OCI-LY1 (cell line): ENCODE results near the gene SLC38A3.

ENCODE experiments used
- H2AFZ ChIP-seq: fragments of 200-600 bp; sonication (generic), shearing (Covaris generic); 2 replicates; pipeline ENCODE4 v1.6.0; 2014; ENCODE audit warnings: antibody characterized with exemption, mild to moderate bottlenecking, low read length
- H3F3A ChIP-seq: fragments of 200-600 bp; sonication (generic), shearing (Covaris generic); 2 replicates; pipeline ENCODE4 v1.6.0; 2014; ENCODE audit warnings: mild to moderate bottlenecking, antibody characterized with exemption, low read length, moderate library complexity; ENCODE audit not compliant: insufficient read depth
- H3K27ac ChIP-seq: fragments of 200-600 bp; sonication (generic); 2 replicates; pipeline ENCODE4 v1.5.1; 2014; ENCODE audit warnings: low read length, mixed run types, mild to moderate bottlenecking, low read depth; ENCODE audit not compliant: poor library complexity, severe bottlenecking
- H3K27me3 ChIP-seq: fragments of 200-600 bp; sonication (generic); 2 replicates; pipeline ENCODE4 v1.6.0; 2014; ENCODE audit warnings: antibody characterized with exemption, mild to moderate bottlenecking, low read length, moderate library complexity; ENCODE audit not compliant: insufficient read depth
- H3K36me3 ChIP-seq: fragments of 200-600 bp; sonication (generic); 2 replicates; pipeline ENCODE4 v1.6.1; 2014; ENCODE audit warnings: mild to moderate bottlenecking, antibody characterized with exemption, low read length, moderate library complexity, mixed read lengths; ENCODE audit not compliant: insufficient read depth
- H3K4me1 ChIP-seq: fragments of 200-600 bp; sonication (generic); 2 replicates; pipeline ENCODE4 v1.5.1; 2014; ENCODE audit warnings: mild to moderate bottlenecking, low read length, moderate library complexity; ENCODE audit not compliant: insufficient read depth, severe bottlenecking
- H3K4me2 ChIP-seq: fragments of 200-600 bp; sonication (generic), shearing (Covaris generic); 2 replicates; pipeline ENCODE4 v1.6.1; 2014; ENCODE audit warnings: low read length
- H3K4me3 ChIP-seq: fragments of 200-600 bp; sonication (generic); 2 replicates; pipeline ENCODE4 v1.5.1; 2014; ENCODE audit warnings: low read length, low read depth, mild to moderate bottlenecking, mixed read lengths; ENCODE audit not compliant: poor library complexity, severe bottlenecking
- H3K79me2 ChIP-seq: fragments of 200-600 bp; shearing (Covaris generic); 2 replicates; pipeline ENCODE4 v1.6.1; 2016; ENCODE audit warnings: mixed run types, low read length, mixed read lengths; ENCODE audit not compliant: insufficient read depth
- H3K9ac ChIP-seq: fragments of 200-600 bp; sonication (generic), shearing (Covaris generic); 2 replicates; pipeline ENCODE4 v1.6.1; 2014; ENCODE audit warnings: mild to moderate bottlenecking, low read length, mixed read lengths
- H3K9me2 ChIP-seq: fragments of 200-600 bp; sonication (generic), shearing (Covaris generic); 2 replicates; pipeline ENCODE4 v1.6.1; 2014; ENCODE audit warnings: low read depth, mild to moderate bottlenecking, low read length, mixed read lengths
- H3K9me3 ChIP-seq: fragments of 200-600 bp; shearing (Covaris generic); 2 replicates; pipeline ENCODE4 v1.6.1; 2014; ENCODE audit warnings: low read length, mixed read lengths
- H4K20me1 ChIP-seq: fragments of 200-600 bp; sonication (generic), shearing (Covaris generic); 2 replicates; pipeline ENCODE4 v1.6.0; 2016; ENCODE audit warnings: mild to moderate bottlenecking, low read length; ENCODE audit not compliant: insufficient read depth
- CTCF ChIP-seq: fragments of 200-600 bp; sonication (generic), shearing (Covaris generic); IDR thresholded peaks from 2 replicates; pipeline ENCODE4 v1.5.1; 2017; ENCODE audit warnings: mild to moderate bottlenecking, antibody characterized with exemption, low read length, moderate library complexity, mixed read lengths
- EZH2 ChIP-seq: fragments of 200-600 bp; sonication (generic), shearing (Covaris generic); IDR thresholded peaks from 2 replicates; pipeline ENCODE4 v1.8.0; 2017; ENCODE audit warnings: borderline replicate concordance, mixed run types, mild to moderate bottlenecking, antibody characterized with exemption, low read length, moderate library complexity, mixed read lengths

SLC38A3 gene

GRCh38 chr3:50189989-50190388, 15.1 kb upstream of the SLC38A3 start:
- no peak overlapping the region for H3K4me3 ChIP-seq
- no peak overlapping the region for H3K9ac ChIP-seq
- no peaks in the 10 kb centered on the region for H3K9me2 ChIP-seq
- no peak for TF ChIP-seq CTCF
- TF ChIP-seq EZH2 = no peak
- peaks cover 6% of the 10 kb centered on the region for H3K4me1 ChIP-seq
- H4K20me1 ChIP-seq = no peaks in the 10 kb centered on the region
- H3K27ac ChIP-seq = no peak overlapping the region
- no peaks in the 10 kb centered on the region for H3F3A ChIP-seq
- H3K27me3 ChIP-seq = no peaks in the 10 kb centered on the region
- no peaks in the 10 kb centered on the region for H3K79me2 ChIP-seq
- no peak overlapping the region for H2AFZ ChIP-seq
- H3K36me3 ChIP-seq = no peaks in the 10 kb centered on the region
- no peaks in the 10 kb centered on the region for H3K9me3 ChIP-seq
- H3K4me2 ChIP-seq = no peak overlapping the region

GRCh38 chr3:50190936-50191660, 14.0 kb upstream of the SLC38A3 start, which contains the start of gene GNAT1:
Gene GNAT1, plus strand, starts transcription at chr3:50191610. Its CDS starts 116 bp downstream, at chr3:50191726.
- Histone ChIP-seq H3K4me3 (no peak within 1 kb of the TSS), H3F3A (no peaks in the 10 kb centered on the region), H3K79me2 (no peaks in the 10 kb centered on the region), H3K4me1 (peaks cover 6% of the 10 kb centered on the region), H3K27me3 (no peaks in the 10 kb centered on the region), H3K36me3 (no peaks in the 10 kb centered on the region), H3K9ac (no peak within 1 kb of the TSS), H3K9me3 (no peaks in the 10 kb centered on the region), H2AFZ (no peak within 1 kb of the TSS), H4K20me1 (no peaks in the 10 kb centered on the region), H3K4me2 (no peak within 1 kb of the TSS), H3K9me2 (no peaks in the 10 kb centered on the region), H3K27ac (no peak within 1 kb of the TSS)
- no peak for TF ChIP-seq EZH2
- TF ChIP-seq CTCF = no peak

GRCh38 chr3:50192124-50192523, 12.9 kb upstream of the SLC38A3 start:
- no peak overlapping the region for H3K4me3 ChIP-seq
- no peaks in the 10 kb centered on the region for H3F3A ChIP-seq
- H3K36me3 ChIP-seq = no peaks in the 10 kb centered on the region
- peaks cover 6% of the 10 kb centered on the region for H3K4me1 ChIP-seq
- H4K20me1 ChIP-seq = no peaks in the 10 kb centered on the region
- TF ChIP-seq EZH2 (no peak), CTCF (no peak)
- H3K9ac ChIP-seq = no peak overlapping the region
- no peak overlapping the region for H3K4me2 ChIP-seq
- no peak overlapping the region for H2AFZ ChIP-seq
- H3K79me2 ChIP-seq = no peaks in the 10 kb centered on the region
- H3K27me3 ChIP-seq = no peaks in the 10 kb centered on the region
- no peaks in the 10 kb centered on the region for H3K9me2 ChIP-seq
- no peaks in the 10 kb centered on the region for H3K9me3 ChIP-seq
- H3K27ac ChIP-seq = no peak overlapping the region
